Gastroesophageal sphincter (tissue), 4 donors: ENCODE data around the gene ZNF622. TPM values are rescaled to one million over a fixed set of nuclear protein-coding genes. Genes with fewer than 3 reads are reported as not detected.

Experiments used
- ATAC-seq: fragments of 150-250 bp; one replicate; pipeline ENCODE4 v1.9.1; 2016; ENCODE audit warnings: mild to moderate bottlenecking, moderate library complexity
- H3K27ac ChIP-seq, 4 donors: fragments of 200-600 bp; sonication (generic) in 3 of 4; 1 replicate in 3 of 4; 2 replicates in 1 of 4; pipeline ENCODE4 v1.5.1; 2016 to 2019
- H3K27me3 ChIP-seq: fragments of 200-600 bp; sonication (generic); one replicate; pipeline ENCODE4 v1.5.1; 2019
- H3K36me3 ChIP-seq, 2 donors: fragments of 200-600 bp; sonication (generic); one replicate each; pipeline ENCODE4 v1.5.1; 2019; ENCODE audit warnings: control low read depth in 1 of 2
- H3K4me1 ChIP-seq, 3 donors: fragments of 200-600 bp; sonication (generic); 1 replicate in 2 of 3; 2 replicates in 1 of 3; pipeline ENCODE4 v1.5.1; 2016 to 2019; ENCODE audit warnings: control low read depth in 2 of 3
- H3K4me3 ChIP-seq, 2 donors: fragments of 200-600 bp; sonication (generic); one replicate each; pipeline ENCODE4 v1.5.1; 2019; ENCODE audit warnings: mild to moderate bottlenecking in 1 of 2, moderate library complexity in 1 of 2
- H3K9me3 ChIP-seq, 3 donors: fragments of 200-600 bp; sonication (generic); one replicate each; pipeline ENCODE4 v1.5.1; 2017 to 2019; ENCODE audit warnings: control low read depth in 2 of 3
- EP300 ChIP-seq: sonication (generic); formaldehyde crosslinking; IDR thresholded peaks from one replicate; pipeline ENCODE4 v1.6.1; 2017; ENCODE audit warnings: antibody characterized with exemption, mild to moderate bottlenecking
- POLR2A ChIP-seq, 2 donors: fragments of 450-650 bp; IDR thresholded peaks; one replicate each; pipeline ENCODE4 v1.6.1; 2017; ENCODE audit warnings: antibody characterized with exemption in 2 of 2, mild to moderate bottlenecking in 2 of 2, moderate library complexity in 1 of 2
- POLR2AphosphoS5 ChIP-seq: sonication (generic); formaldehyde crosslinking; IDR thresholded peaks from one replicate; pipeline ENCODE4 v1.6.1; 2017; ENCODE audit warnings: antibody characterized with exemption
- WGBS, 2 donors: methylation state at CpG; one replicate each; pipeline ENCODE4 v1.1.5; 2018; ENCODE audit warnings: low coverage in 1 of 2; 5-methylcytosine and 5-hydroxymethylcytosine counted together
- total RNA-seq, 4 donors: library from RNA; depleted of rRNA; stranded (reverse); fragments of >200 nt; gene quantifications; one replicate each; pipeline ENCODE4 v1.1.0, GENCODE V29; 2016
- TF ChIP-seq, protein P1 (sequence below), 4 experiments: fragments of 200-600 bp in 2 of 4; fragments of 450-650 bp in 2 of 4; sonication (generic) in 1 of 4; IDR thresholded peaks; one replicate each; pipeline ENCODE4 v1.5.1; 2017 to 2019; ENCODE audit warnings: antibody characterized with exemption in 4 of 4, mild to moderate bottlenecking in 2 of 4, moderate library complexity in 2 of 4

The ZNF622 gene
- total RNA-seq, 4 donors from 2014 or later, result 23.8 to 32.3 (median 29.7) TPM

DNA sequence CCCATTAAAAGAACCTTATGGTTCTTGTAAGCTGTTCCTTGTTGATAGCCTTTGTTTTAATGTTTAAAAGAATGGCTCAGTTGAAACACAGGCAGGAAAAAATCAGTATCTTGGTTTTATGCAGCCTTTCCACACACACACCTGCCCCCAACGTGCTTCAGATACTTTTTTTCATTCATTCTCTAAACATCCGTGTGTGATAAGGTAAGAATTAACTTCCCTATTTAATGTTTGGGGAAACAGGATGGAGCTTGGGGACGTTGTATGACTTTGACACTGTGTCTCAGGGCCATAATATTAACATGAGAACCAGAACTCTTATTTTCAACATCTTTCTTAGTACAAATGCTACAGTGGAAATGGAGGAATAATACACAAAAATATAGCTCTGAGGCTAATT is 5.8 kb upstream of the ZNF622 start:
- Histone ChIP-seq H3K4me3 (no peak overlapping the region), H3K36me3 (peaks cover 0 to 5% of the 10 kb centered on the region in 2 donors), H3K4me1 (peaks cover 5 to 20% (median 13%) of the 10 kb centered on the region in 3 donors), H3K27me3 (no peaks in the 10 kb centered on the region), H3K9me3 (no peaks in the 10 kb centered on the region), H3K27ac (no peak overlapping the region)
- TF ChIP-seq, protein P1, sequence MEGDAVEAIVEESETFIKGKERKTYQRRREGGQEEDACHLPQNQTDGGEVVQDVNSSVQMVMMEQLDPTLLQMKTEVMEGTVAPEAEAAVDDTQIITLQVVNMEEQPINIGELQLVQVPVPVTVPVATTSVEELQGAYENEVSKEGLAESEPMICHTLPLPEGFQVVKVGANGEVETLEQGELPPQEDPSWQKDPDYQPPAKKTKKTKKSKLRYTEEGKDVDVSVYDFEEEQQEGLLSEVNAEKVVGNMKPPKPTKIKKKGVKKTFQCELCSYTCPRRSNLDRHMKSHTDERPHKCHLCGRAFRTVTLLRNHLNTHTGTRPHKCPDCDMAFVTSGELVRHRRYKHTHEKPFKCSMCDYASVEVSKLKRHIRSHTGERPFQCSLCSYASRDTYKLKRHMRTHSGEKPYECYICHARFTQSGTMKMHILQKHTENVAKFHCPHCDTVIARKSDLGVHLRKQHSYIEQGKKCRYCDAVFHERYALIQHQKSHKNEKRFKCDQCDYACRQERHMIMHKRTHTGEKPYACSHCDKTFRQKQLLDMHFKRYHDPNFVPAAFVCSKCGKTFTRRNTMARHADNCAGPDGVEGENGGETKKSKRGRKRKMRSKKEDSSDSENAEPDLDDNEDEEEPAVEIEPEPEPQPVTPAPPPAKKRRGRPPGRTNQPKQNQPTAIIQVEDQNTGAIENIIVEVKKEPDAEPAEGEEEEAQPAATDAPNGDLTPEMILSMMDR (IDR thresholded peaks at IDR 0.05), result no peak
- TF ChIP-seq POLR2AphosphoS5 (no peak), EP300 (no peak), POLR2A (IDR thresholded peaks at IDR 0.05) (no peak)
- WGBS, 2 donors, result 34 to 52% methylated on average over 3 of the region's 3 CpGs
- ATAC-seq, result no peak

DNA sequence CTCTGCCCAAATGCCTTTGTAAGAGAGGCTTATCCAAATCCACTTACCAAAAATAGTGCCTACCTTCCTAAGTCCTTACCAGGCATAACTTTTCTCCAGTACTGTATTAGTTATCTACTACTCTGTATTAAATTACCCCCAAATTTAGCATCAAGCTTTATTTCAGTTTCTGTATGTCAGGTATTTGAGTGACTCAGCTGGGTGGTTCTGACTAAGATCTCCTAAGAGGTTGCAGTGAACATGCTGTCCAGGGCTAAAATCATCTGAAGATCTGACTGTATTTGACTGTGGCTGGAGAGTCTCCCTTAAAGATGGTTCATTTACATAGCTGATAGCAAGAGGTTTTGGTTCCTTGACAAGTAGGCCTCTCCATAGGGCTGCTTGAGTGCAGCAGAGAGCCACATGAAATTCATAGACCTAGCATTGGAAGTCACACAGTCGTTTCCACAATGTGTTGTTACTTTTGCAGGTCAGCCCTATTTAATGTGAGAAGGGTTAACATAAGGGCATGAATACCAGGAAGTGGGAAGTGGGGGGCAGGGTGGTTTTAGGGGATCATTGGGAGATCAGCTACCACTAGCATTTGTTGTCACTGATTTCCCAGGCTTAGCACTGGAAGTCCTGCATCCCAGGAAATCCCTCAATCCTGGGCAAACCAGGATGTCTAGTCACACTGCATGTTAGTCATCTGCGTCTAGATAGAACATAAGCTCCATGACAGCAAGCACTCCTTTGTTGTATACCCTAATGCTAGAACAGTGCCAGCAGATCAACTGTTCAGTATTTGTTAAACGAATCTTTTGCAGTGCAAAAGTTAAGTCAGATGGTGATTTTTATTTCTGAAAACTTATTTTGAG is 2.0 kb upstream of the ZNF622 start:
- no peak for ATAC-seq
- H3K36me3 ChIP-seq, result peaks cover 0 to 11% of the 10 kb centered on the region in 2 donors
- no peak overlapping the region for H3K4me3 ChIP-seq
- no peaks in the 10 kb centered on the region for H3K9me3 ChIP-seq
- H3K27ac ChIP-seq, result peak overlapping the region in 3 of 4 donors; percentile 83 to 87 (median 86)
- H3K4me1 ChIP-seq, result peaks cover 10 to 46% (median 31%) of the 10 kb centered on the region in 3 donors
- TF ChIP-seq POLR2A (IDR thresholded peaks at IDR 0.05), result no peak
- TF ChIP-seq, protein P1 (IDR thresholded peaks at IDR 0.05), result no peak
- no peak for TF ChIP-seq EP300
- TF ChIP-seq POLR2AphosphoS5, result no peak
- 40 to 47% methylated on average over 2 to 3 of the region's 3 CpGs for WGBS, 2 donors
- no peaks in the 10 kb centered on the region for H3K27me3 ChIP-seq

DNA sequence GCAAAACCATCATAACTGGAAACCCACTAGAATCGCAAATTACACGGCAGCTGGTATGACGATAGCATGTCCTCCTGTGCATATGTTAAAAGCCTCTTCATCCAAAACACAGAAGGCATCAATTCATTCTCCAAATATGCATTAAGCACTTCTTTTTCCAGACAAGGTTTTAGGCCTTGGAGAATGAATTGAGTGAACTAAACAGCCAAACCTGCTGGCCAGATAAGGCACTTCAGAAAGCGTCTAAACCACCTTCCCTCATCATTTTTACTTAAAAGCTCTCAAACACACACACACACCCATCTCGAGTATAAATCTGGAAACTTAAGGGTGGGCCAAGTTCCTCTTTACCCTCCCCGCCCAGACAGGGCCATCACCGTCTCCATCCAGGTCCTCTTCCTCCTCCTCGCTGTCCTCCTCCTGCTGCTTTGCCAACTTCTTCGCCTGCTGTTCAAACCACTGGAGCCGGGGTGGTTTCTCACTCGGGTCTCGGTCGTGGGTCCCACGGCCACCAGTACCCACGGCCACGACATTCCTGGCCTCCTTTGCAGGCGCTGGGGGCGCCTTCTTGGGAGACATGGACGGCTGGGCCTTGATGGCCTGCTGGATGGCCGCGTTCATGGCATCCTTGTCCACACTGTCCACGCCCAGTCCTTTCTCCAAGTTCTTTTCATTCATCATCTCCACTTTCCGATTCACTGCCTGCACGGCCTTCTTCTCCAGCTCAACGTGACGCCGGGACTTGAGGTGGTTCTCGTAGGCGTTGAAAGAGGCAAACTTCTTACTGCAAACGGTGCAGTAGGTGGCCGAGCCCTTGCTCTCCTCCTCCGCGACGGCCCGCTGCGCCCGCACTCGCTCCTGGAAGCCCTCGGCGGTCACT is 696 bp downstream of the ZNF622 start:
- H3K36me3 ChIP-seq, result peaks cover 0 to 38% of the 10 kb centered on the region in 2 donors
- no peaks in the 10 kb centered on the region for H3K9me3 ChIP-seq
- H3K27me3 ChIP-seq, result no peaks in the 10 kb centered on the region
- peak overlapping the region; percentile 63 to 75 for H3K4me3 ChIP-seq
- TF ChIP-seq POLR2A (IDR thresholded peaks at IDR 0.05), result no peak
- no peak for TF ChIP-seq POLR2AphosphoS5
- no peak for TF ChIP-seq EP300
- TF ChIP-seq, protein P1 (IDR thresholded peaks at IDR 0.05), result no peak
- peak; percentile 10 for ATAC-seq
- H3K4me1 ChIP-seq, result peaks cover 10 to 73% (median 48%) of the 10 kb centered on the region in 3 donors
- H3K27ac ChIP-seq, result peak overlapping the region; percentile 62 to 87 (median 84)
- 3 to 9% methylated on average over 5 to 24 of the region's 40 CpGs for whole genome bisulfite sequencing, 2 donors

DNA sequence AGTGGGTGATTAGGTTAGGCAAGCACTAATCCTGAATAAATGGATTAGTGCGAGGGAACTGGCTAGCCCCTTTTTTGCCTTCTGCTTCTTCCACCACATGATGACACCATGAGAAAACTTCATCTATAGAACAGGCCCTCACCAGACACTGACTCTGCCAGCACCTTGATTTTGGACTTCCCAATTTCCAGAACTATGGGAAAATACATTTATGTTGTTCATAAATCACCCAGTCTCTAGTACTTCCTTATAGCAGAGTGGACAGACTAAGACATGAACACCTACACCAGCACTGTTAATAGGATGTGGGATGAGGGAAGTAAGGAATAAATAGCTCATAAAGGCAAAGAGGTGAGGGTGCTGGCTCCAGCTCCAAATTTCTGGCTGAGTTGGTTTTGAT is 1.4 kb downstream of the ZNF622 start:
- Histone ChIP-seq H3K4me1 (peaks cover 10 to 80% (median 50%) of the 10 kb centered on the region in 3 donors), H3K27me3 (no peaks in the 10 kb centered on the region), H3K27ac (no peak overlapping the region), H3K9me3 (no peaks in the 10 kb centered on the region), H3K36me3 (peaks cover 0 to 44% of the 10 kb centered on the region in 2 donors), H3K4me3 (peak overlapping the region; percentile 63 to 75)
- no peak for ATAC-seq
- 80% methylated on average over 1 of the region's 1 CpG for WGBS, 2 donors
- TF ChIP-seq POLR2A (IDR thresholded peaks at IDR 0.05), result no peak
- TF ChIP-seq, protein P1 (IDR thresholded peaks at IDR 0.05), result no peak
- no peak for TF ChIP-seq POLR2AphosphoS5
- no peak for TF ChIP-seq EP300
